SKM-1 (cell line): Measurements from ENCODE around the gene FOXK2.
A peak's percentile ranks its signal among the peaks of the same experiment; 100 is the strongest.
"Not testable (repeated sequence)": the region's sequence is repeated elsewhere in the genome, so short reads cannot be mapped to it uniquely, and the experiment has no call there.

Experiments
- DNase-seq: peaks from one replicate; lab custom pipeline; 2025; ENCODE audit not compliant: unreplicated experiment; lab: John Stamatoyannopoulos, UW

Gene FOXK2

GRCh38 chr17:82494236-82495055, 25.1 kb upstream of the FOXK2 start:
- peak; percentile 92 for DNase-seq

- no peak for DNase-seq
Measured at GRCh38 chr17:82495844-82496528, 23.5 kb upstream of the FOXK2 start.

GRCh38 chr17:82496529-82497434, 22.8 kb upstream of the FOXK2 start:
- peak; percentile 74 for DNase-seq

- DNase-seq = no peak
Measured at GRCh38 chr17:82497483-82498405, 21.8 kb upstream of the FOXK2 start.

- DNase-seq = no peak
Measured at GRCh38 chr17:82502207-82502606, 17.3 kb upstream of the FOXK2 start.

GRCh38 chr17:82503094-82503727, 16.3 kb upstream of the FOXK2 start:
- DNase-seq = no peak

GRCh38 chr17:82503728-82504308, 15.7 kb upstream of the FOXK2 start:
- no peak for DNase-seq

GRCh38 chr17:82505296-82505695, 14.2 kb upstream of the FOXK2 start:
- no peak for DNase-seq

- not testable (repeated sequence) for DNase-seq
Measured at GRCh38 chr17:82506402-82506801, 13.1 kb upstream of the FOXK2 start.

- no peak for DNase-seq
Measured at GRCh38 chr17:82507631-82508175, 11.8 kb upstream of the FOXK2 start.

GRCh38 chr17:82511642-82512041, 7.9 kb upstream of the FOXK2 start:
- DNase-seq = not testable (repeated sequence)

- not testable (repeated sequence) for DNase-seq
Measured at GRCh38 chr17:82513864-82514263, 5.7 kb upstream of the FOXK2 start.

GRCh38 chr17:82517230-82517865, 2.2 kb upstream of the FOXK2 start:
- no peak for DNase-seq

GRCh38 chr17:82519971-82520903, 705 bp downstream of the FOXK2 start:
- DNase-seq = no peak

GRCh38 chr17:82524540-82524939, 5.0 kb downstream of the FOXK2 start:
- DNase-seq = no peak

- no peak for DNase-seq
Measured at GRCh38 chr17:82525712-82526111, 6.2 kb downstream of the FOXK2 start.

GRCh38 chr17:82527898-82528297, 8.4 kb downstream of the FOXK2 start:
- no peak for DNase-seq
